Measurements from ENCODE around the gene PCDH8.

DNA sequence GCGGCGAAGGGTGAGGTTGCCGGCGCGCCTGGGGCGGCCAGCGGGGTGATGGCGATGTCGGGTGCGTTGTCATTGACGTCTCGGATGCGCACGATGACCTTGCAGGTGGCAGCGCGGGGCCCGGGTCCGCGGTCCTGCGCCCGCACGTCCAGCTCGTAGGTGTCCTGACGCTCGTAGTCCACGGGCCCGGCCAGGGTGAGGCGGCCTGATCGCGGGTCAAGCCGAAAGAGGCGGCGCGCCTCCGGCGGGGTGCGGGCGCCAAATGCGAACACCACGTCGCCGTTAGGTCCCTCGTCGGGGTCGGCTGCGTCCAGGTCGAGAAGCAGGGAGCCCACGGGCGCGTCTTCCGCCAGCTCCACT, 1.1 kb downstream of the PCDH8 start:
- TF ChIP-seq, protein P1, sequence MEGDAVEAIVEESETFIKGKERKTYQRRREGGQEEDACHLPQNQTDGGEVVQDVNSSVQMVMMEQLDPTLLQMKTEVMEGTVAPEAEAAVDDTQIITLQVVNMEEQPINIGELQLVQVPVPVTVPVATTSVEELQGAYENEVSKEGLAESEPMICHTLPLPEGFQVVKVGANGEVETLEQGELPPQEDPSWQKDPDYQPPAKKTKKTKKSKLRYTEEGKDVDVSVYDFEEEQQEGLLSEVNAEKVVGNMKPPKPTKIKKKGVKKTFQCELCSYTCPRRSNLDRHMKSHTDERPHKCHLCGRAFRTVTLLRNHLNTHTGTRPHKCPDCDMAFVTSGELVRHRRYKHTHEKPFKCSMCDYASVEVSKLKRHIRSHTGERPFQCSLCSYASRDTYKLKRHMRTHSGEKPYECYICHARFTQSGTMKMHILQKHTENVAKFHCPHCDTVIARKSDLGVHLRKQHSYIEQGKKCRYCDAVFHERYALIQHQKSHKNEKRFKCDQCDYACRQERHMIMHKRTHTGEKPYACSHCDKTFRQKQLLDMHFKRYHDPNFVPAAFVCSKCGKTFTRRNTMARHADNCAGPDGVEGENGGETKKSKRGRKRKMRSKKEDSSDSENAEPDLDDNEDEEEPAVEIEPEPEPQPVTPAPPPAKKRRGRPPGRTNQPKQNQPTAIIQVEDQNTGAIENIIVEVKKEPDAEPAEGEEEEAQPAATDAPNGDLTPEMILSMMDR (IDR thresholded peaks at IDR 0.05) = no peak
- no peak for TF ChIP-seq MEF2A (IDR thresholded peaks at IDR 0.05; ENCODE audit: borderline replicate concordance, low read depth)
- no peak for TF ChIP-seq GABPA (IDR thresholded peaks at IDR 0.05; ENCODE audit: low read depth)
- TF ChIP-seq POLR2AphosphoS5 (IDR thresholded peaks at IDR 0.05; ENCODE audit: low read depth, low read length) = no peak
- TF ChIP-seq ELF1 (IDR thresholded peaks at IDR 0.05) = no peak
- TF ChIP-seq RXRA (IDR thresholded peaks at IDR 0.05; ENCODE audit: borderline replicate concordance, low read depth) = no peak
- no peak for TF ChIP-seq NRF1 (IDR thresholded peaks at IDR 0.05; ENCODE audit: low read depth, low read length)
- no peak for TF ChIP-seq YY1 (IDR thresholded peaks at IDR 0.05; ENCODE audit: low read depth)
- no peak for TF ChIP-seq EZH2phosphoT487 (IDR thresholded peaks at IDR 0.05; ENCODE audit: borderline replicate concordance, low read depth)

All from SK-N-SH (cell line).